ENCODE results near the gene MYB.

Gene MYB

GRCh38 chr6:135191508-135192255, 10.6 kb downstream of the MYB start:
- DNase-seq, result no peak

- DNase-seq, result no peak
Observed at GRCh38 chr6:135192256-135193174, 11.4 kb downstream of the MYB start.

- DNase-seq, result no peak
Observed at GRCh38 chr6:135193221-135193620, 12.1 kb downstream of the MYB start.

- no peak for DNase-seq
Observed at GRCh38 chr6:135195041-135195440, 13.9 kb downstream of the MYB start.

- DNase-seq, result no peak
Observed at GRCh38 chr6:135195522-135195921, 14.4 kb downstream of the MYB start.

GRCh38 chr6:135196739-135197510, 15.8 kb downstream of the MYB start:
- peak; percentile 20 for DNase-seq

GRCh38 chr6:135202836-135203235, 21.7 kb downstream of the MYB start:
- DNase-seq, result no peak

- no peak for DNase-seq
Observed at GRCh38 chr6:135204951-135205350, 23.8 kb downstream of the MYB start.

GRCh38 chr6:135209803-135210202, 28.7 kb downstream of the MYB start:
- no peak for DNase-seq

- DNase-seq, result no peak
Observed at GRCh38 chr6:135210632-135211305, 29.7 kb downstream of the MYB start.

GRCh38 chr6:135211306-135211702, 30.2 kb downstream of the MYB start:
- no peak for DNase-seq

GRCh38 chr6:135212020-135212806, 31.1 kb downstream of the MYB start:
- peak; percentile 88 for DNase-seq

GRCh38 chr6:135212935-135213334, 31.8 kb downstream of the MYB start:
- peak; percentile 71 for DNase-seq

- DNase-seq, result no peak
Observed at GRCh38 chr6:135213616-135214015, 32.5 kb downstream of the MYB start.

- DNase-seq, result no peak
Observed at GRCh38 chr6:135215160-135215559, 34.1 kb downstream of the MYB start.

- DNase-seq, result no peak
Observed at GRCh38 chr6:135215563-135215962, 34.5 kb downstream of the MYB start.

- no peak for DNase-seq
Observed at GRCh38 chr6:135217663-135218062, 36.6 kb downstream of the MYB start.

GRCh38 chr6:135219346-135219745, 38.2 kb downstream of the MYB start:
- DNase-seq, result no peak

- DNase-seq, result no peak
Observed at GRCh38 chr6:135221042-135221441, 39.9 kb downstream of the MYB start.

- DNase-seq, result no peak
Observed at GRCh38 chr6:135221505-135221904, 40.4 kb downstream of the MYB start.

- no peak for DNase-seq
Observed at GRCh38 chr6:135222623-135223022, 41.5 kb downstream of the MYB start.
